Uterus (tissue), 4 donors: ENCODE measurements around the gene MICAL3. TPM values are rescaled to one million over a fixed set of nuclear protein-coding genes. Genes with fewer than 3 reads are reported as not detected.
"Not testable (repeated sequence)": the region's sequence is repeated elsewhere in the genome, so short reads cannot be mapped to it uniquely, and the experiment has no call there.

Experiments used
- DNase-seq, 2 donors: peaks; one replicate each; pipeline ENCODE4 v3.0.0-alpha.2; 2019 to 2020
- H3K27ac ChIP-seq, 2 donors: fragments of 200-600 bp; sonication (generic); 1 replicate in 1 of 2; 2 replicates in 1 of 2; pipeline ENCODE4 v1.5.1; 2016 to 2018
- H3K27me3 ChIP-seq, 2 donors: fragments of 200-600 bp; sonication (generic); one replicate each; pipeline ENCODE4 v1.5.1; 2018 to 2019; ENCODE audit warnings: control low read depth in 1 of 2
- H3K36me3 ChIP-seq, 2 donors: fragments of 200-600 bp; sonication (generic); one replicate each; pipeline ENCODE4 v1.5.1; 2019; ENCODE audit warnings: control low read depth in 1 of 2
- H3K4me1 ChIP-seq, 2 donors: fragments of 200-600 bp; sonication (generic); one replicate each; pipeline ENCODE4 v1.5.1; 2018 to 2019; ENCODE audit warnings: control low read depth in 1 of 2
- H3K4me3 ChIP-seq, 2 donors: fragments of 200-600 bp; sonication (generic); 1 replicate in 1 of 2; 2 replicates in 1 of 2; pipeline ENCODE4 v1.5.1; 2018 to 2019; ENCODE audit warnings: mild to moderate bottlenecking in 1 of 2
- H3K9me3 ChIP-seq, 2 donors: fragments of 200-600 bp; sonication (generic); one replicate each; pipeline ENCODE4 v1.5.1; 2019; ENCODE audit warnings: control low read depth in 1 of 2
- POLR2A ChIP-seq, 2 donors: fragments of 450-650 bp; IDR thresholded peaks; one replicate each; pipeline ENCODE4 v1.6.1; 2016; ENCODE audit warnings: antibody characterized with exemption in 2 of 2, mild to moderate bottlenecking in 1 of 2, moderate library complexity in 1 of 2
- intact Hi-C: fragments of 100-400 bp; cut with DNase I; formaldehyde crosslinking; loops from one replicate; pipeline ENCODE4 v1.15.1; 2023; ENCODE audit warnings: low total_unique reads
- total RNA-seq, 4 donors: library from RNA; depleted of rRNA in 3 of 4; stranded (reverse); fragments of >200 nt in 3 of 4; gene quantifications; one replicate each; pipeline versions ENCODE4 v1.1.0 to v1.2.4, GENCODE V29; 2014 to 2023
- TF ChIP-seq, protein P1 (sequence below), 4 experiments: fragments of 200-600 bp in 2 of 4; fragments of 450-650 bp in 2 of 4; sonication (generic) in 2 of 4; IDR thresholded peaks; one replicate each; pipeline ENCODE4 v1.5.1; 2016 to 2019; ENCODE audit warnings: antibody characterized with exemption in 4 of 4, mild to moderate bottlenecking in 2 of 4, moderate library complexity in 1 of 4
- donor health status: DM: yes; HTN: yes; CAD: no.

Gene MICAL3
- total RNA-seq, 4 donors from 2014 or later: 13.5 to 167 (median 47.2) TPM

GRCh38 chr22:18022876-18023275 lies 1.5 kb downstream of the MICAL3 start:
- peak overlapping the region; percentile 80 to 88 for H3K27ac ChIP-seq
- intact Hi-C loops: loop anchor here (10.0 kb wide), 1 partner anchor 52 kb away; the partner anchor contains the start of gene PEX26

DNA sequence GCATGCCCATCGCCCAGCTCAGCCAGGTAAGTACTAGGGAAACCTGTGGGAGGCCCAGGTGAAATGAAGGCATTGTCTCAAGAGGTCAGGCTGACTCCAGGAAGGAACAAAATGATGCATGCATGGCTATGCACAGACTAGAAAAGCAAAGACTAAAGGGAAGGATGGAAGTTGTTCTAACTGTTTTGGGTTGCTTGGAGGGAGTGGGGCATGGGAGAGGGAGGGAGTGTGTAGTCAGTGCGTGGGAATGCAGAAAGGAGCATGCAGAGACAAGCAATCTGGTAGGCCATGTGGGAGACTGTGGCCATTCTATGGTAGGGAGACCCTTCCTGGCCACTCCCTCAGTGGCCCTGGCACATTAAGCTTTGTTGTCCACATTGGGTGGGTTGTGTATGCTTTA lies 2.9 kb downstream of the MICAL3 start:
- no peak for DNase-seq
- Histone ChIP-seq H3K27me3 (no peaks in the 10 kb centered on the region), H3K4me3 (no peak overlapping the region), H3K36me3 (no peaks in the 10 kb centered on the region), H3K4me1 (peaks cover 0 to 4% of the 10 kb centered on the region in 2 donors), H3K9me3 (no peaks in the 10 kb centered on the region), H3K27ac (peak overlapping the region; percentile 0 to 6)
- TF ChIP-seq, protein P1, sequence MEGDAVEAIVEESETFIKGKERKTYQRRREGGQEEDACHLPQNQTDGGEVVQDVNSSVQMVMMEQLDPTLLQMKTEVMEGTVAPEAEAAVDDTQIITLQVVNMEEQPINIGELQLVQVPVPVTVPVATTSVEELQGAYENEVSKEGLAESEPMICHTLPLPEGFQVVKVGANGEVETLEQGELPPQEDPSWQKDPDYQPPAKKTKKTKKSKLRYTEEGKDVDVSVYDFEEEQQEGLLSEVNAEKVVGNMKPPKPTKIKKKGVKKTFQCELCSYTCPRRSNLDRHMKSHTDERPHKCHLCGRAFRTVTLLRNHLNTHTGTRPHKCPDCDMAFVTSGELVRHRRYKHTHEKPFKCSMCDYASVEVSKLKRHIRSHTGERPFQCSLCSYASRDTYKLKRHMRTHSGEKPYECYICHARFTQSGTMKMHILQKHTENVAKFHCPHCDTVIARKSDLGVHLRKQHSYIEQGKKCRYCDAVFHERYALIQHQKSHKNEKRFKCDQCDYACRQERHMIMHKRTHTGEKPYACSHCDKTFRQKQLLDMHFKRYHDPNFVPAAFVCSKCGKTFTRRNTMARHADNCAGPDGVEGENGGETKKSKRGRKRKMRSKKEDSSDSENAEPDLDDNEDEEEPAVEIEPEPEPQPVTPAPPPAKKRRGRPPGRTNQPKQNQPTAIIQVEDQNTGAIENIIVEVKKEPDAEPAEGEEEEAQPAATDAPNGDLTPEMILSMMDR (IDR thresholded peaks at IDR 0.05): no peak
- TF ChIP-seq POLR2A (IDR thresholded peaks at IDR 0.05): no peak
- intact Hi-C loops: loop anchor here (10.0 kb wide), 1 partner anchor 53 kb away; the partner anchor contains the start of gene PEX26

More at GRCh38 chr22:18022876-18023275, 1.5 kb downstream of the MICAL3 start:
- Histone ChIP-seq H3K27me3 (no peaks in the 10 kb centered on the region), H3K4me3 (peak overlapping the region in 1 of 2 donors; percentile 33), H3K9me3 (no peaks in the 10 kb centered on the region), H3K36me3 (no peaks in the 10 kb centered on the region), H3K4me1 (peaks cover 0 to 4% of the 10 kb centered on the region in 2 donors)
- no peak for DNase-seq
- TF ChIP-seq, protein P1 (IDR thresholded peaks at IDR 0.05): no peak
- TF ChIP-seq POLR2A (IDR thresholded peaks at IDR 0.05): no peak

DNA sequence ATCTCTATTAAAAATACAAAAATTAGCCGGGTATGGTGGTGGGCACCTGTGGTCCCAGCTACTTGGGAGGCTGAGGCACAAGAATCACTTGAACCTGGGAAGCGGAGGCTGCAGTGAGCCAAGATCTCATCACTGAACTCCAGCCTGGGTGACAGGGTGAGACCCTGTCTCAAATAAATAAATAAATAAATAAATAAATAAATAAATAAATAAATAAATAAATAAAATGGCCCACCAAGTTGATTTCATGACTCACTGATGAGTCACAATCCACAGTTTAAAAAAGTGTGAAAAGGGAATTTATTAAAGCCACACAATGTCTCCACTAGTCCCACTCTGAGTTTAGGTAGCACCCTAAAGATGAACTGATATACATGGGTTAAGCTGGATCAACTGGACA lies 3.6 kb downstream of the MICAL3 start:
- H3K4me1 ChIP-seq, H3K36me3 ChIP-seq, H3K27me3 ChIP-seq, H3K9me3 ChIP-seq, DNase-seq, H3K4me3 ChIP-seq: not testable (repeated sequence)
- intact Hi-C loops: loop anchor here (10.0 kb wide), 1 partner anchor 54 kb away; the partner anchor contains the start of gene PEX26
- H3K27ac ChIP-seq: peak overlapping the region in 1 of 2 donors; percentile 0

- intact Hi-C loops: no loop called here
Observed at GRCh38 chr22:18013947-18014346, 10.4 kb downstream of the MICAL3 start.

GRCh38 chr22:18013436-18013835 lies 10.9 kb downstream of the MICAL3 start:
- Histone ChIP-seq H3K36me3 (no peaks in the 10 kb centered on the region), H3K27ac (no peak overlapping the region), H3K27me3 (no peaks in the 10 kb centered on the region), H3K9me3 (no peaks in the 10 kb centered on the region), H3K4me1 (no peaks in the 10 kb centered on the region), H3K4me3 (no peak overlapping the region)
- DNase-seq: no peak
- no peak for TF ChIP-seq POLR2A (IDR thresholded peaks at IDR 0.05)
- TF ChIP-seq, protein P1 (IDR thresholded peaks at IDR 0.05): no peak
- intact Hi-C loops: no loop called here

More at GRCh38 chr22:18013947-18014346, 10.4 kb downstream of the MICAL3 start:
- H3K9me3 ChIP-seq: no peaks in the 10 kb centered on the region
- no peaks in the 10 kb centered on the region for H3K27me3 ChIP-seq
- no peak for DNase-seq
- H3K4me1 ChIP-seq: no peaks in the 10 kb centered on the region
- H3K27ac ChIP-seq: no peak overlapping the region
- H3K4me3 ChIP-seq: no peak overlapping the region
- H3K36me3 ChIP-seq: no peaks in the 10 kb centered on the region
- TF ChIP-seq, protein P1 (IDR thresholded peaks at IDR 0.05): no peak
- TF ChIP-seq POLR2A (IDR thresholded peaks at IDR 0.05): no peak

DNA sequence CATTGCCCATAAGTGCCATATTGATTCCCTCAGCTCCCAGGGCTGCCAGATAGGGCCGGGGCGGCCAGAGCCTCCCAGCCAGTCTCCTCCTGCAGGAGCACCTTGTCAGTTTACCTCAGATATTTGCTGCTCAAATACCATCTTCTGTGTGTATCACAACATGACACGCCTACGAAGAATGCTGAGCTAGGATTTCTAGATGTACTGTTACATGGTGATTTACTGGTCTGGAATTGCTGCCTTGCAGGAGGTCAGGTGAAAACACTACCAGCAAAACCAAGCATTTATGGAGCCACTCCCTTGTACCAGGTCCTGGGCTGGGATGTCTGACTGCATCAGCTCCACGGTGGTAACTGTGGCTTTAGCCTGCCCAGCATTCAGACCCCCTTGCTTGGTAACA lies 11.8 kb downstream of the MICAL3 start:
- TF ChIP-seq, protein P1 (IDR thresholded peaks at IDR 0.05): no peak
- TF ChIP-seq POLR2A (IDR thresholded peaks at IDR 0.05): no peak
- no peak for DNase-seq
- no peak overlapping the region for H3K4me3 ChIP-seq
- H3K4me1 ChIP-seq: no peaks in the 10 kb centered on the region
- no peaks in the 10 kb centered on the region for H3K27me3 ChIP-seq
- H3K36me3 ChIP-seq: no peaks in the 10 kb centered on the region
- H3K27ac ChIP-seq: no peak overlapping the region
- intact Hi-C loops: no loop called here
- no peaks in the 10 kb centered on the region for H3K9me3 ChIP-seq
